ENCODE data around the gene ZYX. TPM values are rescaled to one million over a fixed set of nuclear protein-coding genes. Genes with fewer than 3 reads are reported as not detected.

Gene ZYX
- total RNA-seq, 2 donors from 2014 or later: 40.2 to 60.6 TPM

- no peak for DNase-seq
- TF ChIP-seq CTCF (IDR thresholded peaks at IDR 0.05) (no peak), POLR2A (IDR thresholded peaks at IDR 0.05) (no peak)
- H3K4me1 ChIP-seq: peaks cover 10% of the 10 kb centered on the region
- H3K9me3 ChIP-seq: no peaks in the 10 kb centered on the region
- WGBS, 2 donors: 47 to 56% methylated on average over 8 of the region's 8 CpGs
- no peak overlapping the region for H3K27ac ChIP-seq
- intact Hi-C loops (cut with DNase I): loop anchor here (5.0 kb wide), 1 partner anchor 174 kb away; no protein-coding TSS in a partner anchor
- ATAC-seq: no peak
- no peak overlapping the region for H3K4me3 ChIP-seq
- H3K36me3 ChIP-seq (replicated peaks in 1 of 2; ENCODE audit: insufficient read depth in 1 of 2, low read depth in 2 of 2): no peaks in the 10 kb centered on the region
- no peaks in the 10 kb centered on the region for H3K27me3 ChIP-seq
These were observed 34.7 kb downstream of the ZYX start for GRCh38 chr7:143415742-143416397.

GRCh38 chr7:143416565-143417149 is 35.5 kb downstream of the ZYX start:
- H3K36me3 ChIP-seq (replicated peaks in 1 of 2; ENCODE audit: insufficient read depth in 1 of 2, low read depth in 2 of 2): no peaks in the 10 kb centered on the region
- ATAC-seq: peak; percentile 47
- WGBS, 2 donors: 0% methylated on average over 3 of the region's 3 CpGs
- no peak for TF ChIP-seq POLR2A (IDR thresholded peaks at IDR 0.05)
- peak; percentile 48 to 80 (median 67) for TF ChIP-seq CTCF (IDR thresholded peaks at IDR 0.05)
- H3K27ac ChIP-seq: no peak overlapping the region
- H3K4me1 ChIP-seq: peaks cover 10% of the 10 kb centered on the region
- no peaks in the 10 kb centered on the region for H3K9me3 ChIP-seq
- no peak for DNase-seq
- H3K27me3 ChIP-seq: no peaks in the 10 kb centered on the region
- H3K4me3 ChIP-seq: no peak overlapping the region
- intact Hi-C loops (cut with DNase I): loop anchor here (5.0 kb wide), 1 partner anchor 174 kb away; no protein-coding TSS in a partner anchor

GRCh38 chr7:143417734-143418383 is 36.7 kb downstream of the ZYX start:
- no peak overlapping the region for H3K27ac ChIP-seq
- intact Hi-C loops (cut with DNase I): loop anchor here (5.0 kb wide), 1 partner anchor 176 kb away; no protein-coding TSS in a partner anchor
- no peaks in the 10 kb centered on the region for H3K27me3 ChIP-seq
- ATAC-seq: no peak
- no peak overlapping the region for H3K4me3 ChIP-seq
- no peaks in the 10 kb centered on the region for H3K9me3 ChIP-seq
- H3K36me3 ChIP-seq (replicated peaks in 1 of 2; ENCODE audit: insufficient read depth in 1 of 2, low read depth in 2 of 2): no peaks in the 10 kb centered on the region
- WGBS, 2 donors: 0 to 29% methylated on average over 1 of the region's 1 CpG
- no peak for TF ChIP-seq POLR2A (IDR thresholded peaks at IDR 0.05)
- no peak for TF ChIP-seq CTCF (IDR thresholded peaks at IDR 0.05)
- DNase-seq: no peak
- peaks cover 2% of the 10 kb centered on the region for H3K4me1 ChIP-seq

- no peaks in the 10 kb centered on the region for H3K4me1 ChIP-seq
- no peaks in the 10 kb centered on the region for H3K27me3 ChIP-seq
- intact Hi-C loops (cut with DNase I): loop anchor here (5.0 kb wide), 1 partner anchor 177 kb away; no protein-coding TSS in a partner anchor
- no peak overlapping the region for H3K27ac ChIP-seq
- H3K4me3 ChIP-seq: no peak overlapping the region
- ATAC-seq (no peak), DNase-seq (no peak)
- 55 to 69% methylated on average over 11 of the region's 11 CpGs for whole genome bisulfite sequencing, 2 donors
- H3K36me3 ChIP-seq (replicated peaks in 1 of 2; ENCODE audit: insufficient read depth in 1 of 2, low read depth in 2 of 2): no peaks in the 10 kb centered on the region
- H3K9me3 ChIP-seq: no peaks in the 10 kb centered on the region
- no peak for TF ChIP-seq POLR2A (IDR thresholded peaks at IDR 0.05)
- TF ChIP-seq CTCF (IDR thresholded peaks at IDR 0.05): no peak
These were observed 37.7 kb downstream of the ZYX start for GRCh38 chr7:143418681-143419458.

Measured in body of pancreas (tissue), 4 donors.